Type B pancreatic cell (in vitro differentiated cells): ENCODE measurements around the gene DUOXA2. TPM values are rescaled to one million over a fixed set of nuclear protein-coding genes. Genes with fewer than 3 reads are reported as not detected.

Experiments used
- DNase-seq: peaks from one replicate; pipeline ENCODE4 v3.0.0; 2021; ENCODE audit warnings: mixed read lengths; ENCODE audit not compliant: unreplicated experiment; ENCODE audit errors: extremely low spot score
- H3K27ac Mint-ChIP-seq: 2 replicates; pipeline ENCODE4 v1.8.0; 2021; ENCODE audit warnings: mild to moderate bottlenecking, mixed read lengths
- H3K27me3 Mint-ChIP-seq: 2 replicates; pipeline ENCODE4 v1.8.0; 2021; ENCODE audit warnings: mixed read lengths
- H3K36me3 Mint-ChIP-seq: 2 replicates; pipeline ENCODE4 v1.8.0; 2021; ENCODE audit warnings: mixed read lengths
- H3K4me1 Mint-ChIP-seq: one replicate; pipeline ENCODE4 v1.8.0; 2021; ENCODE audit warnings: mixed read lengths; ENCODE audit not compliant: unreplicated experiment
- H3K4me3 Mint-ChIP-seq: 2 replicates; pipeline ENCODE4 v1.8.0; 2021; ENCODE audit warnings: mild to moderate bottlenecking, mixed read lengths
- H3K9me3 Mint-ChIP-seq: 2 replicates; pipeline ENCODE4 v1.8.0; 2021; ENCODE audit warnings: mixed read lengths
- total RNA-seq: library from RNA; stranded (reverse); gene quantifications from 2 replicates; pipeline ENCODE4 v1.2.1, GENCODE V29; 2021; ENCODE audit warnings: low replicate concordance
- TF ChIP-seq, protein P1 (sequence below): fragments of 200-600 bp; sonication (generic); conservative IDR thresholded peaks from 2 replicates; pipeline ENCODE4 v1.5.0; 2021; ENCODE audit warnings: antibody characterized with exemption, mild to moderate bottlenecking

DUOXA2 gene
- total RNA-seq, 1 donor from 2014 or later: 0.17 TPM

- Mint-ChIP-seq H3K27me3 (peaks cover 9% of the 10 kb centered on the region), H3K27ac (no peak overlapping the region), H3K9me3 (no peaks in the 10 kb centered on the region), H3K4me1 (peaks cover 10% of the 10 kb centered on the region), H3K4me3 (no peak overlapping the region), H3K36me3 (no peaks in the 10 kb centered on the region)
- no peak for DNase-seq
- TF ChIP-seq, protein P1, sequence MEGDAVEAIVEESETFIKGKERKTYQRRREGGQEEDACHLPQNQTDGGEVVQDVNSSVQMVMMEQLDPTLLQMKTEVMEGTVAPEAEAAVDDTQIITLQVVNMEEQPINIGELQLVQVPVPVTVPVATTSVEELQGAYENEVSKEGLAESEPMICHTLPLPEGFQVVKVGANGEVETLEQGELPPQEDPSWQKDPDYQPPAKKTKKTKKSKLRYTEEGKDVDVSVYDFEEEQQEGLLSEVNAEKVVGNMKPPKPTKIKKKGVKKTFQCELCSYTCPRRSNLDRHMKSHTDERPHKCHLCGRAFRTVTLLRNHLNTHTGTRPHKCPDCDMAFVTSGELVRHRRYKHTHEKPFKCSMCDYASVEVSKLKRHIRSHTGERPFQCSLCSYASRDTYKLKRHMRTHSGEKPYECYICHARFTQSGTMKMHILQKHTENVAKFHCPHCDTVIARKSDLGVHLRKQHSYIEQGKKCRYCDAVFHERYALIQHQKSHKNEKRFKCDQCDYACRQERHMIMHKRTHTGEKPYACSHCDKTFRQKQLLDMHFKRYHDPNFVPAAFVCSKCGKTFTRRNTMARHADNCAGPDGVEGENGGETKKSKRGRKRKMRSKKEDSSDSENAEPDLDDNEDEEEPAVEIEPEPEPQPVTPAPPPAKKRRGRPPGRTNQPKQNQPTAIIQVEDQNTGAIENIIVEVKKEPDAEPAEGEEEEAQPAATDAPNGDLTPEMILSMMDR: no peak
Measured at GRCh38 chr15:45141386-45141785, 27.3 kb downstream of the DUOXA2 start.

DNA sequence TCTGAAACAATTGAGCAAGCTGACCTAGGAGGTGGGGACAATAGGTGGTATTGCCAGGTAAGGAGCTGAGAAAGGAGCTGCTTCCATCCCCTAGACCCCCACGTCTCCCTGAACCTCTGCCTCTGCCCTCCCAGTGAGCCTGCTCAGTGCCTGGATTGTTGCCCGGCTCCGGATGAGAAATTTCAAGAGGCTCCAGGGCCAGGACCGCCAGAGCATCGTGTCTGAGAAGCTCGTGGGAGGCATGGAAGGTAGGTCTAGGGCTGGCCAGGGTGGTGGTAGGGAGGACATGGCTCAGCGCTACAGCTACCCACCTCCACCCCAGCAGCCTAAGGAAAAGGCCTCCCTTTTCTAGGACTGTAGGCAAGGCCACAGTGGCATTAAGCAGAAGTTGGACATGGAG is 28.9 kb downstream of the DUOXA2 start:
- TF ChIP-seq, protein P1: no peak
- no peaks in the 10 kb centered on the region for H3K9me3 Mint-ChIP-seq

GRCh38 chr15:45143946-45144345 is 29.8 kb downstream of the DUOXA2 start:
- Mint-ChIP-seq H3K36me3 (no peaks in the 10 kb centered on the region), H3K4me3 (no peak overlapping the region), H3K27me3 (no peaks in the 10 kb centered on the region), H3K4me1 (peaks cover 13% of the 10 kb centered on the region), H3K27ac (no peak overlapping the region), H3K9me3 (no peaks in the 10 kb centered on the region)
- TF ChIP-seq, protein P1: no peak
- no peak for DNase-seq

More for the DNA sequence above, 28.9 kb downstream of the DUOXA2 start:
- DNase-seq: no peak
- no peak overlapping the region for H3K4me3 Mint-ChIP-seq
- peaks cover 10% of the 10 kb centered on the region for H3K4me1 Mint-ChIP-seq
- no peaks in the 10 kb centered on the region for H3K36me3 Mint-ChIP-seq
- no peak overlapping the region for H3K27ac Mint-ChIP-seq
- H3K27me3 Mint-ChIP-seq: peaks cover 4% of the 10 kb centered on the region

- DNase-seq: no peak
- Mint-ChIP-seq H3K27me3 (no peaks in the 10 kb centered on the region), H3K36me3 (no peaks in the 10 kb centered on the region), H3K4me3 (no peak overlapping the region), H3K27ac (no peak overlapping the region), H3K4me1 (peaks cover 14% of the 10 kb centered on the region), H3K9me3 (no peaks in the 10 kb centered on the region)
- TF ChIP-seq, protein P1: no peak
Measured at GRCh38 chr15:45144775-45145174, 30.6 kb downstream of the DUOXA2 start.

- TF ChIP-seq, protein P1: no peak
- Mint-ChIP-seq H3K27me3 (no peaks in the 10 kb centered on the region), H3K9me3 (no peaks in the 10 kb centered on the region), H3K4me3 (no peak overlapping the region), H3K36me3 (no peaks in the 10 kb centered on the region), H3K27ac (peak overlapping the region; percentile 87), H3K4me1 (peaks cover 14% of the 10 kb centered on the region)
- DNase-seq: no peak
Measured at GRCh38 chr15:45146405-45146804, 32.3 kb downstream of the DUOXA2 start.

DNA sequence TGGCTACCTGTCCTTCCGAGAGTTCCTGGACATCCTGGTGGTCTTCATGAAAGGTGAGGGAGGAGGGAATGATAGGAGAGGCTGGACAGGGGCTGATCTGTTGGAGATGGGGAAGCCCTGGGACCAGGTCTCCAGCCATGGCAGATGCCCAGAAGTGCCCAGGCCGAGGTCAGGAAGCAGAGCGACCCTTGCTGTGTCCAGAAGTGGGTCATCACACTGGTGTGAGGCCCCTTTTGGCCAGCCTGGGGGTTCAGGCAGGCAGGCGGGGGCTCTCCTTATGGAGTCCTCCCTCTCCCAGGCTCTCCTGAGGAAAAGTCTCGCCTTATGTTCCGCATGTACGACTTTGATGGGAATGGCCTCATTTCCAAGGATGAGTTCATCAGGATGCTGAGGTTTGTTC is 33.5 kb downstream of the DUOXA2 start:
- H3K4me1 Mint-ChIP-seq: peaks cover 14% of the 10 kb centered on the region
- H3K27me3 Mint-ChIP-seq: no peaks in the 10 kb centered on the region
- no peak for DNase-seq
- H3K27ac Mint-ChIP-seq: no peak overlapping the region
- TF ChIP-seq, protein P1: no peak
- H3K9me3 Mint-ChIP-seq: no peaks in the 10 kb centered on the region
- H3K36me3 Mint-ChIP-seq: no peaks in the 10 kb centered on the region
- H3K4me3 Mint-ChIP-seq: no peak overlapping the region
